Cerebellar nuclear complex (tissue), 1 donor: Measurements from ENCODE around the gene SLC25A22.
A peak's percentile ranks its signal among the peaks of the same experiment; 100 is the strongest.

Source experiments
- DNase-seq, 2 experiments: peaks; one replicate each; lab custom pipeline; 2025; lab: John Stamatoyannopoulos, UW

The SLC25A22 gene

GRCh38 chr11:771617-772204 lies 26.4 kb downstream of the SLC25A22 start:
- no peak for DNase-seq

GRCh38 chr11:770642-771616 lies 27.2 kb downstream of the SLC25A22 start:
- DNase-seq = no peak

- no peak for DNase-seq
Measured at GRCh38 chr11:769887-770641, 28.0 kb downstream of the SLC25A22 start.

GRCh38 chr11:767238-767637 lies 30.8 kb downstream of the SLC25A22 start:
- no peak for DNase-seq

GRCh38 chr11:766936-767210 lies 31.2 kb downstream of the SLC25A22 start:
- DNase-seq = no peak

- DNase-seq = no peak
Measured at GRCh38 chr11:766106-766935, 31.8 kb downstream of the SLC25A22 start.

- no peak for DNase-seq
Measured at GRCh38 chr11:765802-766091, 32.3 kb downstream of the SLC25A22 start.

- DNase-seq = no peak
Measured at GRCh38 chr11:765025-765801, 32.9 kb downstream of the SLC25A22 start.

- no peak for DNase-seq
Measured at GRCh38 chr11:764322-765024, 33.6 kb downstream of the SLC25A22 start.

GRCh38 chr11:763549-764321 lies 34.3 kb downstream of the SLC25A22 start:
- DNase-seq = no peak

GRCh38 chr11:763073-763463 lies 35.0 kb downstream of the SLC25A22 start:
- no peak for DNase-seq

GRCh38 chr11:762421-763072 lies 35.5 kb downstream of the SLC25A22 start:
- DNase-seq = peak in 1 of 2 experiments; percentile 44

- DNase-seq = no peak
Measured at GRCh38 chr11:761526-762108, 36.5 kb downstream of the SLC25A22 start.

- DNase-seq = no peak
Measured at GRCh38 chr11:760236-760635, 37.8 kb downstream of the SLC25A22 start.

- no peak for DNase-seq
Measured at GRCh38 chr11:749731-750130, 48.4 kb downstream of the SLC25A22 start.

GRCh38 chr11:748007-748359 lies 50.1 kb downstream of the SLC25A22 start:
- DNase-seq = no peak

- DNase-seq = peak; percentile 57 to 60
Measured at GRCh38 chr11:747158-748006, 50.7 kb downstream of the SLC25A22 start, which contains the start of gene TALDO1. Gene TALDO1 (plus strand): TSS chr11:747464. CDS start chr11:747482, 18 bp downstream.
